Osteocyte (in vitro differentiated cells): ENCODE measurements around the gene TRIO. TPM values are rescaled to one million over a fixed set of nuclear protein-coding genes. Genes with fewer than 3 reads are reported as not detected.

Experiments used
- DNase-seq: peaks from one replicate; pipeline ENCODE4 v3.0.0; 2021; ENCODE audit warnings: mixed read lengths; ENCODE audit not compliant: unreplicated experiment; ENCODE audit errors: extremely low spot score
- H3K27ac Mint-ChIP-seq: one replicate; pipeline ENCODE4 v1.8.0; 2021; ENCODE audit warnings: mild to moderate bottlenecking, mixed read lengths; ENCODE audit not compliant: unreplicated experiment
- H3K27me3 Mint-ChIP-seq: one replicate; pipeline ENCODE4 v1.8.0; 2021; ENCODE audit warnings: mixed read lengths; ENCODE audit not compliant: unreplicated experiment
- H3K36me3 Mint-ChIP-seq: one replicate; pipeline ENCODE4 v1.8.0; 2021; ENCODE audit warnings: mixed read lengths; ENCODE audit not compliant: unreplicated experiment
- H3K4me1 Mint-ChIP-seq: one replicate; pipeline ENCODE4 v1.8.0; 2021; ENCODE audit warnings: mixed read lengths; ENCODE audit not compliant: unreplicated experiment
- H3K4me3 Mint-ChIP-seq: one replicate; pipeline ENCODE4 v1.8.0; 2021; ENCODE audit warnings: mild to moderate bottlenecking, moderate library complexity, mixed read lengths; ENCODE audit not compliant: unreplicated experiment
- H3K9me3 Mint-ChIP-seq: one replicate; pipeline ENCODE4 v1.8.0; 2021; ENCODE audit warnings: mixed read lengths; ENCODE audit not compliant: unreplicated experiment
- total RNA-seq: library from RNA; stranded (reverse); gene quantifications from 2 replicates; pipeline ENCODE4 v1.2.1, GENCODE V29; 2021
- TF ChIP-seq, protein P1 (sequence below): fragments of 200-600 bp; sonication (generic); IDR thresholded peaks from 2 replicates; pipeline ENCODE4 v1.5.0; 2021; ENCODE audit warnings: antibody characterized with exemption, mild to moderate bottlenecking, moderate library complexity

TRIO gene
- total RNA-seq, 1 donor from 2014 or later: 336 TPM

DNA sequence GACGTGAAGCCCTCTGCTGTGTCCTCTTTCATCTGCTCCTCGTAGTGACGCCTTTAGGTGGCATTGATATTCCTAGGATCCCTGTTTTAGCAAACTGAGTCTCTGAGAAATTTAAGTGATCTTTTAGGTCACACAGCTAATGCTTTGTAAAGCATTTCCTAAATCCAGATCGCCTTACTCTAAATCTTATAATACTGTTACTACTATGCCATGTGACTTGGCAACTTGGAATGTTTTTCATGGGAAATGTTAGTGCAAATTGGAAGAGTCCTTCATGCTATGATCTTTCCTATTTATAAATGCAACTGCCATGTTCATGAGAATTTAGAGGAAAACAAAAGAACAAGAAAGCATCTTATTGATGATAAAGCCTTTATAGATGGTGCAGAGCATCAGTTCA, 212.2 kb downstream of the TRIO start:
- Mint-ChIP-seq H3K9me3 (no peaks in the 10 kb centered on the region), H3K36me3 (peaks cover 11% of the 10 kb centered on the region), H3K27ac (peak overlapping the region; percentile 0), H3K4me3 (no peak overlapping the region), H3K27me3 (no peaks in the 10 kb centered on the region), H3K4me1 (peaks cover 51% of the 10 kb centered on the region)
- DNase-seq: no peak
- TF ChIP-seq, protein P1, sequence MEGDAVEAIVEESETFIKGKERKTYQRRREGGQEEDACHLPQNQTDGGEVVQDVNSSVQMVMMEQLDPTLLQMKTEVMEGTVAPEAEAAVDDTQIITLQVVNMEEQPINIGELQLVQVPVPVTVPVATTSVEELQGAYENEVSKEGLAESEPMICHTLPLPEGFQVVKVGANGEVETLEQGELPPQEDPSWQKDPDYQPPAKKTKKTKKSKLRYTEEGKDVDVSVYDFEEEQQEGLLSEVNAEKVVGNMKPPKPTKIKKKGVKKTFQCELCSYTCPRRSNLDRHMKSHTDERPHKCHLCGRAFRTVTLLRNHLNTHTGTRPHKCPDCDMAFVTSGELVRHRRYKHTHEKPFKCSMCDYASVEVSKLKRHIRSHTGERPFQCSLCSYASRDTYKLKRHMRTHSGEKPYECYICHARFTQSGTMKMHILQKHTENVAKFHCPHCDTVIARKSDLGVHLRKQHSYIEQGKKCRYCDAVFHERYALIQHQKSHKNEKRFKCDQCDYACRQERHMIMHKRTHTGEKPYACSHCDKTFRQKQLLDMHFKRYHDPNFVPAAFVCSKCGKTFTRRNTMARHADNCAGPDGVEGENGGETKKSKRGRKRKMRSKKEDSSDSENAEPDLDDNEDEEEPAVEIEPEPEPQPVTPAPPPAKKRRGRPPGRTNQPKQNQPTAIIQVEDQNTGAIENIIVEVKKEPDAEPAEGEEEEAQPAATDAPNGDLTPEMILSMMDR: no peak

DNA sequence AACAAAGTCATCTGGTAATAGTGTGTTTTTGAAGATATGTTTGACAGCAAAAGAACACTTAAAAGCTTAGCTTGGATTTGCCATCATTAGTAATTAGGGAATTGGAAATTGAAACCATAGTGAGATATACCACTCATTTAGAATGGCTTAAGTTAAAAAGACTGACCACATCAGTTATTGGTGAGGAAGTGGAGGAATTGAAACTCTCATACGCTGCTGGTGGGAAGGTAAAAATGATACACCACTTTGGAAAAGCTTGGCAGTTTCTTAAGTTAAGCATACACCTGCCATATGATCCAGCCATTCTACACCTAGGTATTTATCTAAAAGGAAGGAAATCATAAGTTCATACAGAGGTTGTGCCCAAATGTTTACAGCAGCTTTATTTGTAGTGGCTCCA, 213.2 kb downstream of the TRIO start:
- H3K4me3 Mint-ChIP-seq: no peak overlapping the region
- TF ChIP-seq, protein P1: no peak
- no peaks in the 10 kb centered on the region for H3K27me3 Mint-ChIP-seq
- H3K27ac Mint-ChIP-seq: no peak overlapping the region
- H3K9me3 Mint-ChIP-seq: no peaks in the 10 kb centered on the region
- DNase-seq: no peak
- H3K36me3 Mint-ChIP-seq: peaks cover 19% of the 10 kb centered on the region
- H3K4me1 Mint-ChIP-seq: peaks cover 51% of the 10 kb centered on the region

DNA sequence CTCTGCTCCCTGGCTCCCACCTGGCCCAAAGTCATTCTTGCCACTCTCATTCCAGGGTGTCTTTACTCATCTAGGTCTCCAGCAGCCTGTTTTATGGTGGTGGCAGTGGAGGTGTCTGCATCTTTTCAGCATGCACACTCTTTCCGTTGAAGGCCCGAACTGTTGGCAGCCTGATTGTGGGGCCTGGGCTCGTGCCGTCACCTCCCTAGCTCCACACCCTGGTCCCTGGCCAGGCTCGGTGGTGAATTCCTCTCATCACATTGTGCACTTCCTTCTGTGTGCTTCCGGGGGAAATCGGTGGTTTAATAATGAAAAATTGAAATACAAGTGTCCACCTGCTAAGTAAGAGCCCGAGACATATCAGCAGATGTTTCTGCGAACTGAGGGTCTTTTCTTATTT, 214.3 kb downstream of the TRIO start:
- TF ChIP-seq, protein P1: no peak
- no peaks in the 10 kb centered on the region for H3K9me3 Mint-ChIP-seq
- H3K36me3 Mint-ChIP-seq: peaks cover 26% of the 10 kb centered on the region
- no peak for DNase-seq
- peak overlapping the region; percentile 7 for H3K4me3 Mint-ChIP-seq
- peak overlapping the region; percentile 54 for H3K27ac Mint-ChIP-seq
- H3K4me1 Mint-ChIP-seq: peaks cover 48% of the 10 kb centered on the region
- H3K27me3 Mint-ChIP-seq: no peaks in the 10 kb centered on the region

DNA sequence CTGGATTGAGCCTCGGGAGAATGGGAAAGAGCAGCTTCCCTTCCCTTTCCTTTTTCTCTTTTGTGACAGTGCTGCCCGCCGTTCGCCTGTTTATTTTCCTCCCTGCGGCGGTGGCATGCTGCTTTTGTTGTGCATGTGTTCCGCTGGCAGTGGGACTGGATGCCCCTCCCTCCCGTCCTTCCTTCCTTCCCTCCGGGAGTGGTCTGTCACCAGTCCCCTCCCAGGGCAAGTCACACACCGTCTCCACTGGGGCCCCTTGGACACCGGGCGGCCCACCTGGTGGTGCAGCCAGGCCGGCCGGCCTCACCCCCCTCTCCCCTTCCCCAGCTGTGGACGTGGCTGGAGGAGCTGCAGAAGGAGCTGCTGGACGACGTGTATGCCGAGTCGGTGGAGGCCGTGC, 214.7 kb downstream of the TRIO start:
- Mint-ChIP-seq H3K4me1 (peaks cover 45% of the 10 kb centered on the region), H3K36me3 (peaks cover 29% of the 10 kb centered on the region), H3K4me3 (peak overlapping the region; percentile 7), H3K9me3 (no peaks in the 10 kb centered on the region), H3K27me3 (no peaks in the 10 kb centered on the region), H3K27ac (peak overlapping the region; percentile 54)
- TF ChIP-seq, protein P1: no peak
- no peak for DNase-seq

DNA sequence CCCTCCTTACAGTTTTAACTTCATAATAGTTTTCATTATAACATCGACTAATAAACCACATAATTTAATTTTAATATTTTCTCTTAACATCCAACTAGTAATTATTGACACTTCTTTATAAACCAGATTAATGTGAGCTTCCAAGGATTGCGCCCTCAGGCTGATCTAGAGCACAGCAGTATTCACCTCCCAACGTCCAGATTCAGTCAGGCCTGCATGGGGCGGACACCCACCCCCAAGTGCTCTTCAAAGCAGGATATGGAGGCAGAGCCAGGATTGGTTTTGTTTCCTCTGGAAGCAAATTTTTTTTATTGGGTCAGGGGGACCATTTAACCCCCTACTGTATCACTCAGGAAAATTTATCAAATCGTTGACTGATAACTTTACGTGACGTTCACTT, 215.4 kb downstream of the TRIO start:
- H3K27ac Mint-ChIP-seq: peak overlapping the region; percentile 1
- TF ChIP-seq, protein P1: no peak
- H3K27me3 Mint-ChIP-seq: no peaks in the 10 kb centered on the region
- H3K4me1 Mint-ChIP-seq: peaks cover 42% of the 10 kb centered on the region
- H3K9me3 Mint-ChIP-seq: no peaks in the 10 kb centered on the region
- no peak for DNase-seq
- H3K36me3 Mint-ChIP-seq: peaks cover 33% of the 10 kb centered on the region
- no peak overlapping the region for H3K4me3 Mint-ChIP-seq
